ENCODE measurements around the gene SUN5. TPM values are rescaled to one million over a fixed set of nuclear protein-coding genes. Genes with fewer than 3 reads are reported as not detected.

The SUN5 gene
- total and polyA plus RNA-seq, 2 donors (not counting 3 experiments of a cell fraction or from before 2014, with no cell fraction given), result not detected

GRCh38 chr20:33007376-33008335, 3.4 kb upstream of the SUN5 start, which contains the start of gene BPIFB2:
BPIFB2 (plus strand) TSS chr20:33007704; CDS start chr20:33008575, 871 bp downstream.
- Histone ChIP-seq H3K4me2 (ENCODE audit: insufficient read depth, low read length) (no peak within 1 kb of the TSS), H3K4me3 (replicated peaks in 1 of 3; ENCODE audit: insufficient read depth in 1 of 3, low read depth in 1 of 3, low read length in 3 of 3) (no peak within 1 kb of the TSS), H2AFZ (ENCODE audit: low read depth, low read length) (no peak within 1 kb of the TSS), H3K27me3 (ENCODE audit: control insufficient read depth in 2 of 2, insufficient read depth in 2 of 2, low read length in 2 of 2) (no peaks in the 10 kb centered on the region), H4K20me1 (replicated peaks; ENCODE audit: control insufficient read depth, extremely low read depth, insufficient read depth, low read length) (no peaks in the 10 kb centered on the region), H3K27ac (ENCODE audit: insufficient read depth, low read depth, low read length) (no peak within 1 kb of the TSS), H3K9me1 (replicated peaks; ENCODE audit: control insufficient read depth, extremely low read depth, insufficient read depth, low read length) (no peaks in the 10 kb centered on the region), H3K9ac (replicated peaks; ENCODE audit: extremely low read depth, insufficient read depth, low read length) (no peak within 1 kb of the TSS), H3K36me3 (ENCODE audit: control insufficient read depth in 2 of 2, extremely low read depth in 1 of 2, insufficient read depth in 2 of 2, low read length in 2 of 2) (no peaks in the 10 kb centered on the region), H3K4me1 (ENCODE audit: control insufficient read depth, extremely low read depth, insufficient read depth, low read length) (no peaks in the 10 kb centered on the region), H3K9me3 (replicated peaks; ENCODE audit: control insufficient read depth, insufficient read depth, low read length) (no peaks in the 10 kb centered on the region), H3K79me2 (ENCODE audit: control insufficient read depth, insufficient read depth, low read length) (no peaks in the 10 kb centered on the region)
- FAIRE-seq (no peak), DNase-seq (ENCODE audit: low read depth, low spot score) (no peak)
- dilution Hi-C loops (cut with MboI; ENCODE audit: extremely low pct_ligation_motif_present, low sequenced_read_pairs), result no loop called here
- ChIA-PET POLR2A (no interaction called here), CTCF (interaction anchor here (0.9 kb wide), 1 partner anchor 10 kb away, joined by 3 read pairs; no protein-coding TSS in a partner anchor)
- TF ChIP-seq JUN (IDR thresholded peaks at IDR 0.05; ENCODE audit: borderline replicate concordance, insufficient read depth, insufficient read length, low read depth) (no peak), POLR2A (IDR thresholded peaks at IDR 0.05; ENCODE audit: low read depth, low read length) (no peak), GATA2 (IDR thresholded peaks at IDR 0.05; ENCODE audit: insufficient read depth, insufficient read length, low read depth, low read length) (no peak), POLR2AphosphoS5 (IDR thresholded peaks at IDR 0.05; ENCODE audit: insufficient read depth, low read depth, low read length) (no peak)
- intact Hi-C loops (cut with micrococcal nuclease), result loop anchor here (5.0 kb wide), 1 partner anchor 215 kb away; no protein-coding TSS in a partner anchor
- no TSS peak for BruUV-seq (replicated peaks)

GRCh38 chr20:33006776-33007375, 2.6 kb upstream of the SUN5 start:
- ChIA-PET CTCF (interaction anchor here (0.9 to 2.7 kb wide), 2 partner anchors 11 to 105 kb away, joined by 3 to 28 read pairs; no protein-coding TSS in a partner anchor), POLR2A (no interaction called here)
- H3K9ac ChIP-seq (replicated peaks; ENCODE audit: extremely low read depth, insufficient read depth, low read length), result no peak overlapping the region
- intact Hi-C loops (cut with micrococcal nuclease), result loop anchor here (5.0 kb wide), 1 partner anchor 215 kb away; no protein-coding TSS in a partner anchor
- TF ChIP-seq FOS (IDR thresholded peaks at IDR 0.05; ENCODE audit: borderline replicate concordance, insufficient read depth, low read length) (no peak), EZH2 (IDR thresholded peaks at IDR 0.05; ENCODE audit: borderline replicate concordance, low read depth, low read length, severe bottlenecking) (no peak), JUN (IDR thresholded peaks at IDR 0.05; ENCODE audit: borderline replicate concordance, insufficient read depth, insufficient read length, low read depth) (no peak), POLR2AphosphoS5 (IDR thresholded peaks at IDR 0.05; ENCODE audit: insufficient read depth, low read depth, low read length) (no peak), GATA2 (IDR thresholded peaks at IDR 0.05; ENCODE audit: insufficient read depth, insufficient read length, low read depth, low read length) (no peak), MYC (IDR thresholded peaks at IDR 0.05; ENCODE audit: low read depth, low read length) (no peak), POLR2A (IDR thresholded peaks at IDR 0.05; ENCODE audit: low read depth, low read length) (no peak), MAX (IDR thresholded peaks at IDR 0.05; ENCODE audit: insufficient read depth, insufficient read length) (no peak)
- TF ChIP-seq, protein P1, sequence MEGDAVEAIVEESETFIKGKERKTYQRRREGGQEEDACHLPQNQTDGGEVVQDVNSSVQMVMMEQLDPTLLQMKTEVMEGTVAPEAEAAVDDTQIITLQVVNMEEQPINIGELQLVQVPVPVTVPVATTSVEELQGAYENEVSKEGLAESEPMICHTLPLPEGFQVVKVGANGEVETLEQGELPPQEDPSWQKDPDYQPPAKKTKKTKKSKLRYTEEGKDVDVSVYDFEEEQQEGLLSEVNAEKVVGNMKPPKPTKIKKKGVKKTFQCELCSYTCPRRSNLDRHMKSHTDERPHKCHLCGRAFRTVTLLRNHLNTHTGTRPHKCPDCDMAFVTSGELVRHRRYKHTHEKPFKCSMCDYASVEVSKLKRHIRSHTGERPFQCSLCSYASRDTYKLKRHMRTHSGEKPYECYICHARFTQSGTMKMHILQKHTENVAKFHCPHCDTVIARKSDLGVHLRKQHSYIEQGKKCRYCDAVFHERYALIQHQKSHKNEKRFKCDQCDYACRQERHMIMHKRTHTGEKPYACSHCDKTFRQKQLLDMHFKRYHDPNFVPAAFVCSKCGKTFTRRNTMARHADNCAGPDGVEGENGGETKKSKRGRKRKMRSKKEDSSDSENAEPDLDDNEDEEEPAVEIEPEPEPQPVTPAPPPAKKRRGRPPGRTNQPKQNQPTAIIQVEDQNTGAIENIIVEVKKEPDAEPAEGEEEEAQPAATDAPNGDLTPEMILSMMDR (IDR thresholded peaks at IDR 0.05; ENCODE audit: extremely low read depth in 1 of 2, insufficient read depth in 1 of 2, low read depth in 1 of 2, low read length in 2 of 2), result no peak
- BruUV-seq (replicated peaks), result no TSS peak
- H3K27me3 ChIP-seq (ENCODE audit: control insufficient read depth in 2 of 2, insufficient read depth in 2 of 2, low read length in 2 of 2), result no peaks in the 10 kb centered on the region
- no peak overlapping the region for H2AFZ ChIP-seq (ENCODE audit: low read depth, low read length)
- H4K20me1 ChIP-seq (replicated peaks; ENCODE audit: control insufficient read depth, extremely low read depth, insufficient read depth, low read length), result no peaks in the 10 kb centered on the region
- no peaks in the 10 kb centered on the region for H3K4me1 ChIP-seq (ENCODE audit: control insufficient read depth, extremely low read depth, insufficient read depth, low read length)
- H3K4me3 ChIP-seq (replicated peaks in 1 of 3; ENCODE audit: insufficient read depth in 1 of 3, low read depth in 1 of 3, low read length in 3 of 3), result no peak overlapping the region
- no peak overlapping the region for H3K4me2 ChIP-seq (ENCODE audit: insufficient read depth, low read length)
- dilution Hi-C loops (cut with MboI; ENCODE audit: extremely low pct_ligation_motif_present, low sequenced_read_pairs), result no loop called here
- FAIRE-seq, result no peak
- no peaks in the 10 kb centered on the region for H3K9me3 ChIP-seq (replicated peaks; ENCODE audit: control insufficient read depth, insufficient read depth, low read length)
- no peak for DNase-seq (ENCODE audit: low read depth, low spot score)
- H3K36me3 ChIP-seq (ENCODE audit: control insufficient read depth in 2 of 2, extremely low read depth in 1 of 2, insufficient read depth in 2 of 2, low read length in 2 of 2), result no peaks in the 10 kb centered on the region
- no peak overlapping the region for H3K27ac ChIP-seq (ENCODE audit: insufficient read depth, low read depth, low read length)
- H3K79me2 ChIP-seq (ENCODE audit: control insufficient read depth, insufficient read depth, low read length), result no peaks in the 10 kb centered on the region
- no peaks in the 10 kb centered on the region for H3K9me1 ChIP-seq (replicated peaks; ENCODE audit: control insufficient read depth, extremely low read depth, insufficient read depth, low read length)
